Central memory CD8-positive, alpha-beta T cell (primary cell): ENCODE results near the gene TOE1.

ENCODE experiments used
- ATAC-seq: fragments of 150-1000 bp; cut with Tn5 transposase; replicated peaks from 2 replicates; pipeline ENCODE4 v1.10.0; 2022; ENCODE audit warnings: mild to moderate bottlenecking, moderate FRiP score, moderate number of reproducible peaks; ENCODE audit not compliant: poor library complexity, severe bottlenecking; ENCODE audit errors: extremely low read depth
- DNase-seq, 2 donors: peaks; one replicate each; pipeline ENCODE4 v3.0.0; 2021; ENCODE audit warnings: low spot score in 2 of 2
- H3K27ac Mint-ChIP-seq: one replicate; pipeline ENCODE4 v1.8.0; 2022; ENCODE audit warnings: low read depth, mild to moderate bottlenecking, moderate library complexity, mixed read lengths
- H3K27me3 Mint-ChIP-seq: one replicate; pipeline ENCODE4 v1.8.0; 2022; ENCODE audit warnings: mixed read lengths
- H3K36me3 Mint-ChIP-seq: one replicate; pipeline ENCODE4 v1.8.0; 2022; ENCODE audit warnings: mild to moderate bottlenecking, moderate library complexity, mixed read lengths; ENCODE audit not compliant: insufficient read depth
- H3K4me1 Mint-ChIP-seq: one replicate; pipeline ENCODE4 v1.8.0; 2022; ENCODE audit warnings: mixed read lengths
- H3K4me3 Mint-ChIP-seq: one replicate; pipeline ENCODE4 v1.8.0; 2022; ENCODE audit warnings: mild to moderate bottlenecking, moderate library complexity, mixed read lengths
- H3K9me3 Mint-ChIP-seq: one replicate; pipeline ENCODE4 v1.8.0; 2022; ENCODE audit warnings: mixed read lengths

The TOE1 gene

GRCh38 chr1:45306319-45306718 lies 33.7 kb upstream of the TOE1 start:
- Mint-ChIP-seq H3K27ac (no peak overlapping the region), H3K4me1 (peaks cover 18% of the 10 kb centered on the region), H3K9me3 (no peaks in the 10 kb centered on the region), H3K4me3 (no peak overlapping the region), H3K27me3 (no peaks in the 10 kb centered on the region), H3K36me3 (peaks cover 11% of the 10 kb centered on the region)
- ATAC-seq (no peak), DNase-seq (no peak)

GRCh38 chr1:45306905-45307304 lies 33.1 kb upstream of the TOE1 start:
- Mint-ChIP-seq H3K36me3 (peaks cover 11% of the 10 kb centered on the region), H3K27ac (no peak overlapping the region), H3K4me3 (no peak overlapping the region)

GRCh38 chr1:45314266-45314665 lies 25.7 kb upstream of the TOE1 start:
- Mint-ChIP-seq H3K27ac (no peak overlapping the region), H3K9me3 (no peaks in the 10 kb centered on the region), H3K4me1 (no peaks in the 10 kb centered on the region), H3K36me3 (no peaks in the 10 kb centered on the region), H3K4me3 (no peak overlapping the region), H3K27me3 (no peaks in the 10 kb centered on the region)
- ATAC-seq: no peak
- no peak for DNase-seq

More at GRCh38 chr1:45306905-45307304, 33.1 kb upstream of the TOE1 start:
- DNase-seq (no peak), ATAC-seq (no peak)
- Mint-ChIP-seq H3K9me3 (no peaks in the 10 kb centered on the region), H3K4me1 (peaks cover 18% of the 10 kb centered on the region), H3K27me3 (no peaks in the 10 kb centered on the region)

GRCh38 chr1:45317166-45317565 lies 22.8 kb upstream of the TOE1 start:
- DNase-seq (no peak), ATAC-seq (no peak)
- Mint-ChIP-seq H3K27me3 (no peaks in the 10 kb centered on the region), H3K4me1 (no peaks in the 10 kb centered on the region), H3K4me3 (no peak overlapping the region), H3K36me3 (no peaks in the 10 kb centered on the region), H3K9me3 (no peaks in the 10 kb centered on the region), H3K27ac (no peak overlapping the region)

GRCh38 chr1:45319761-45320160 lies 20.2 kb upstream of the TOE1 start:
- Mint-ChIP-seq H3K27me3 (no peaks in the 10 kb centered on the region), H3K4me3 (no peak overlapping the region), H3K9me3 (no peaks in the 10 kb centered on the region), H3K4me1 (no peaks in the 10 kb centered on the region), H3K27ac (no peak overlapping the region), H3K36me3 (no peaks in the 10 kb centered on the region)
- no peak for DNase-seq
- no peak for ATAC-seq

GRCh38 chr1:45321444-45321843 lies 18.5 kb upstream of the TOE1 start:
- Mint-ChIP-seq H3K27ac (no peak overlapping the region), H3K9me3 (no peaks in the 10 kb centered on the region), H3K36me3 (peaks cover 1% of the 10 kb centered on the region), H3K4me1 (peaks cover 7% of the 10 kb centered on the region), H3K27me3 (no peaks in the 10 kb centered on the region), H3K4me3 (no peak overlapping the region)
- ATAC-seq (no peak), DNase-seq (no peak)

GRCh38 chr1:45322486-45323040 lies 17.4 kb upstream of the TOE1 start:
- Mint-ChIP-seq H3K4me1 (peaks cover 11% of the 10 kb centered on the region), H3K36me3 (peaks cover 1% of the 10 kb centered on the region), H3K27me3 (no peaks in the 10 kb centered on the region), H3K27ac (no peak overlapping the region), H3K4me3 (no peak overlapping the region), H3K9me3 (no peaks in the 10 kb centered on the region)
- DNase-seq (no peak), ATAC-seq (no peak)

GRCh38 chr1:45325851-45326506 lies 14.0 kb upstream of the TOE1 start:
- Mint-ChIP-seq H3K27me3 (no peaks in the 10 kb centered on the region), H3K27ac (peak overlapping the region; percentile 49), H3K4me1 (peaks cover 20% of the 10 kb centered on the region), H3K4me3 (peak overlapping the region; percentile 74), H3K9me3 (no peaks in the 10 kb centered on the region), H3K36me3 (peaks cover 3% of the 10 kb centered on the region)
- DNase-seq (no peak), ATAC-seq (no peak)

- no peaks in the 10 kb centered on the region for H3K9me3 Mint-ChIP-seq
- DNase-seq (no peak), ATAC-seq (peak; percentile 59)
- peak within 1 kb of the TSS; percentile 74 for H3K4me3 Mint-ChIP-seq
- peak within 1 kb of the TSS; percentile 49 for H3K27ac Mint-ChIP-seq
- H3K36me3 Mint-ChIP-seq: peaks cover 5% of the 10 kb centered on the region
- H3K27me3 Mint-ChIP-seq: no peaks in the 10 kb centered on the region
- H3K4me1 Mint-ChIP-seq: peaks cover 20% of the 10 kb centered on the region
These were observed 13.0 kb upstream of the TOE1 start, which contains the start of gene HPDL for GRCh38 chr1:45326627-45327623. Gene HPDL, plus strand, starts transcription at chr1:45326895. Its CDS starts 254 bp downstream, at chr1:45327149.

- Mint-ChIP-seq H3K9me3 (no peaks in the 10 kb centered on the region), H3K27ac (no peak overlapping the region), H3K4me1 (peaks cover 20% of the 10 kb centered on the region), H3K27me3 (no peaks in the 10 kb centered on the region), H3K36me3 (peaks cover 5% of the 10 kb centered on the region), H3K4me3 (peak overlapping the region; percentile 74)
- ATAC-seq (no peak), DNase-seq (no peak)
These were observed 12.1 kb upstream of the TOE1 start for GRCh38 chr1:45327644-45328515.

- H3K27ac Mint-ChIP-seq: no peak overlapping the region
- no peaks in the 10 kb centered on the region for H3K9me3 Mint-ChIP-seq
- peaks cover 5% of the 10 kb centered on the region for H3K36me3 Mint-ChIP-seq
- peaks cover 20% of the 10 kb centered on the region for H3K4me1 Mint-ChIP-seq
- ATAC-seq (no peak), DNase-seq (no peak)
- no peaks in the 10 kb centered on the region for H3K27me3 Mint-ChIP-seq
- H3K4me3 Mint-ChIP-seq: no peak overlapping the region
These were observed 11.3 kb upstream of the TOE1 start for GRCh38 chr1:45328680-45329079.

- Mint-ChIP-seq H3K36me3 (peaks cover 5% of the 10 kb centered on the region), H3K27ac (no peak overlapping the region), H3K27me3 (no peaks in the 10 kb centered on the region), H3K4me3 (no peak overlapping the region), H3K4me1 (peaks cover 24% of the 10 kb centered on the region), H3K9me3 (no peaks in the 10 kb centered on the region)
- ATAC-seq: no peak
- DNase-seq: no peak
These were observed 10.5 kb upstream of the TOE1 start for GRCh38 chr1:45329445-45329844.
